Measurements from ENCODE around the gene ARID3C.

- TF ChIP-seq POLR2A (IDR thresholded peaks at IDR 0.05; ENCODE audit: low read length) (no peak), GATA1 (IDR thresholded peaks at IDR 0.05; ENCODE audit: low read depth, low read length) (no peak)
Observed at GRCh38 chr9:34675869-34676268, 47.0 kb upstream of the ARID3C start.
